CD4-positive, alpha-beta T cell (primary cell): ENCODE data around the gene NUDT21. TPM values are rescaled to one million over a fixed set of nuclear protein-coding genes. Genes with fewer than 3 reads are reported as not detected.

ENCODE experiments used
- ATAC-seq: fragments of 200-7000 bp; cut with Tn5 transposase; one replicate; pipeline ENCODE4 v1.10.0; 2022; ENCODE audit warnings: mild to moderate bottlenecking; ENCODE audit not compliant: poor library complexity
- CTCF ChIA-PET: fragments of 350-600 bp; sonication (Branson Sonifier 250); formaldehyde crosslinking; loops from one replicate; lab custom pipeline; 2021; ENCODE audit warnings: antibody characterized with exemption, inconsistent platforms; lab: Charles Lee
- POLR2A ChIA-PET: fragments of 350-600 bp; sonication (Branson Sonifier 250); formaldehyde crosslinking; loops from one replicate; lab custom pipeline; 2021; ENCODE audit warnings: antibody characterized with exemption, inconsistent platforms; lab: Charles Lee
- DNase-seq, 14 experiments: peaks; one replicate each; pipeline ENCODE4 v3.0.0-alpha.2; 2013 to 2020; ENCODE audit warnings: mixed read lengths in 2 of 14
- H3K27ac ChIP-seq, 2 donors: one replicate each; pipeline versions ENCODE4 v1.5.1 to v1.7.0; 2013; ENCODE audit warnings: low read length in 2 of 2, low read depth in 1 of 2, mild to moderate bottlenecking in 1 of 2
- H3K27me3 ChIP-seq, 2 experiments: 1 replicate in 1 of 2; 2 replicates in 1 of 2; pipeline versions ENCODE4 v1.6.1 to v1.7.0; 2013; ENCODE audit warnings: low read length in 2 of 2, control low read depth in 1 of 2, mild to moderate bottlenecking in 1 of 2, moderate library complexity in 1 of 2; ENCODE audit not compliant: insufficient read depth in 2 of 2, control insufficient read depth in 1 of 2
- H3K36me3 ChIP-seq: one replicate; pipeline ENCODE4 v1.6.1; 2013; ENCODE audit warnings: low read length, control low read depth; ENCODE audit not compliant: insufficient read depth
- H3K4me1 ChIP-seq: one replicate; pipeline ENCODE4 v1.6.1; 2013; ENCODE audit warnings: low read length, control low read depth; ENCODE audit not compliant: insufficient read depth
- H3K4me3 ChIP-seq: one replicate; pipeline ENCODE4 v1.5.1; 2013; ENCODE audit warnings: mild to moderate bottlenecking, low read length, moderate library complexity
- H3K9me3 ChIP-seq, 2 experiments: 1 replicate in 1 of 2; 2 replicates in 1 of 2; pipeline versions ENCODE4 v1.6.1 to v1.7.0; 2013; ENCODE audit warnings: low read length in 2 of 2, mild to moderate bottlenecking in 2 of 2, control low read depth in 1 of 2, moderate library complexity in 1 of 2; ENCODE audit not compliant: control insufficient read depth in 1 of 2, insufficient read depth in 1 of 2
- H3K27ac Mint-ChIP-seq: one replicate; pipeline ENCODE4 v1.8.0; 2020; ENCODE audit warnings: mixed read lengths
- H3K27me3 Mint-ChIP-seq: one replicate; pipeline ENCODE4 v1.8.0; 2021; ENCODE audit warnings: mixed read lengths
- H3K36me3 Mint-ChIP-seq: one replicate; pipeline ENCODE4 v1.8.0; 2021; ENCODE audit warnings: low read depth, mixed read lengths
- H3K4me1 Mint-ChIP-seq: one replicate; pipeline ENCODE4 v1.8.0; 2021; ENCODE audit warnings: low read depth, mixed read lengths
- H3K4me3 Mint-ChIP-seq: one replicate; pipeline ENCODE4 v1.8.0; 2020; ENCODE audit warnings: mild to moderate bottlenecking, mixed read lengths
- H3K9me3 Mint-ChIP-seq: one replicate; pipeline ENCODE4 v1.8.0; 2020; ENCODE audit warnings: mixed read lengths
- intact Hi-C, 2 experiments: fragments of 100-400 bp; cut with DNase I in 1 of 2; cut with micrococcal nuclease in 1 of 2; formaldehyde crosslinking; loops; one replicate each; pipeline versions ENCODE4 v1.15.1 to v1.9.0; 2023 to 2025; cut with DNase I, micrococcal nuclease
- total RNA-seq, 174 experiments: library from RNA in 2 of 174; stranded (reverse) in 2 of 174; gene quantifications; one replicate each; pipeline ENCODE4 v1.2.3 and lab custom pipeline; 2021 to 2026
- TF ChIP-seq, protein P1 (sequence below): fragments of 200-600 bp; IDR thresholded peaks from one replicate; pipeline ENCODE4 v1.8.0; 2022; ENCODE audit warnings: antibody characterized with exemption, mild to moderate bottlenecking

NUDT21 gene
- total RNA-seq, 2 experiments from 2014 or later, result 89.6 to 96.6 TPM

DNA sequence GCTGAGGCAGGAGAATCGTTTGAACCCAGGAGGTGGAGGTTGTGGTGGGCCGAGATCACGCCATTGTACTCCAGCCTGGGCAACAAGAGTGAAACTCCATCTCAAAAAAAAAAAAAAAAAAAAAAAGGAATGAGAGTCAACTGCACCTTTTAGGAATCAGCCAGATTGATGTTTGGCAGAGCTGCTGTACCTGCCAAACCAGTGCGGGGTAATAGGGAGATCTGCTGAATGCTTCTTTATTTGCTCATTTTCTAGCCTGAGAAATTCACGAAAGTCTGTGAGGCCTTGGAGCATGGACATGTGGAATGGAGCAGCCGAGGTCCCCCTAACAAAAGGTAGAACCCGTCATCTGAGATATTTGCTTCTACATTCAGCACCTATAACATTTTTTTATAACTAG lies 18.6 kb upstream of the NUDT21 start:
- TF ChIP-seq, protein P1, sequence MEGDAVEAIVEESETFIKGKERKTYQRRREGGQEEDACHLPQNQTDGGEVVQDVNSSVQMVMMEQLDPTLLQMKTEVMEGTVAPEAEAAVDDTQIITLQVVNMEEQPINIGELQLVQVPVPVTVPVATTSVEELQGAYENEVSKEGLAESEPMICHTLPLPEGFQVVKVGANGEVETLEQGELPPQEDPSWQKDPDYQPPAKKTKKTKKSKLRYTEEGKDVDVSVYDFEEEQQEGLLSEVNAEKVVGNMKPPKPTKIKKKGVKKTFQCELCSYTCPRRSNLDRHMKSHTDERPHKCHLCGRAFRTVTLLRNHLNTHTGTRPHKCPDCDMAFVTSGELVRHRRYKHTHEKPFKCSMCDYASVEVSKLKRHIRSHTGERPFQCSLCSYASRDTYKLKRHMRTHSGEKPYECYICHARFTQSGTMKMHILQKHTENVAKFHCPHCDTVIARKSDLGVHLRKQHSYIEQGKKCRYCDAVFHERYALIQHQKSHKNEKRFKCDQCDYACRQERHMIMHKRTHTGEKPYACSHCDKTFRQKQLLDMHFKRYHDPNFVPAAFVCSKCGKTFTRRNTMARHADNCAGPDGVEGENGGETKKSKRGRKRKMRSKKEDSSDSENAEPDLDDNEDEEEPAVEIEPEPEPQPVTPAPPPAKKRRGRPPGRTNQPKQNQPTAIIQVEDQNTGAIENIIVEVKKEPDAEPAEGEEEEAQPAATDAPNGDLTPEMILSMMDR, result no peak
- H3K4me3 Mint-ChIP-seq, result no peak overlapping the region
- H3K36me3 Mint-ChIP-seq, result peaks cover 94% of the 10 kb centered on the region
- intact Hi-C loops, result no loop called here
- Histone ChIP-seq H3K4me1 (no peaks in the 10 kb centered on the region), H3K27me3 (no peaks in the 10 kb centered on the region), H3K9me3 (no peaks in the 10 kb centered on the region), H3K36me3 (peaks cover 88% of the 10 kb centered on the region), H3K4me3 (no peak overlapping the region), H3K27ac (no peak overlapping the region)
- CTCF ChIA-PET, result no interaction called here
- POLR2A ChIA-PET, result interaction anchor here (0.9 kb wide), 1 partner anchor 9 kb away, joined by 3 read pairs; no protein-coding TSS in a partner anchor
- ATAC-seq, result no peak
- no peaks in the 10 kb centered on the region for H3K9me3 Mint-ChIP-seq
- H3K27ac Mint-ChIP-seq, result no peak overlapping the region
- H3K4me1 Mint-ChIP-seq, result no peaks in the 10 kb centered on the region
- DNase-seq, result no peak
- H3K27me3 Mint-ChIP-seq, result no peaks in the 10 kb centered on the region

DNA sequence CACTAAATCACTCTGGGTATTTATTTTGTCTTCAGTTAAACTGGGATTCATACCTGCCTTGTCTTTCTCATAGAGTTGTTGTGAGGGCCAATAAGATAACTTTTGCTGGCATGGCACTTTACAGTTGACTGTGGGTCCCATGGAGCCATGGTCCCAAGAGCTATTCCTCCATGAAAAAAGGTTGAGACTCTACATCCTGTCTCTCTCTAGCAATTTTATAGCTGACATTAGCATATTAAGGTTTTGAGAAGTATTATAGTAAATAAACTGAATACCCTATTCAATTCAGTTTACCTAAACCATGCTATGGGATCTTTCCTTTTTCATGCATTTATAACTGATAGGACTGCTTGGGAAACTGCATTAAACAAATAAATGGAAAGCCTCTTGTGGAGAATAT lies 17.7 kb upstream of the NUDT21 start:
- no peak overlapping the region for H3K4me3 ChIP-seq
- Mint-ChIP-seq H3K4me1 (no peaks in the 10 kb centered on the region), H3K9me3 (no peaks in the 10 kb centered on the region), H3K36me3 (peaks cover 98% of the 10 kb centered on the region), H3K27ac (no peak overlapping the region), H3K4me3 (no peak overlapping the region), H3K27me3 (no peaks in the 10 kb centered on the region)
- intact Hi-C loops, result no loop called here
- H3K27me3 ChIP-seq, result no peaks in the 10 kb centered on the region
- CTCF ChIA-PET, result no interaction called here
- no peaks in the 10 kb centered on the region for H3K9me3 ChIP-seq
- POLR2A ChIA-PET, result no interaction called here
- DNase-seq (no peak), ATAC-seq (no peak)
- no peak overlapping the region for H3K27ac ChIP-seq
- peaks cover 88% of the 10 kb centered on the region for H3K36me3 ChIP-seq
- TF ChIP-seq, protein P1, result no peak
- no peaks in the 10 kb centered on the region for H3K4me1 ChIP-seq

GRCh38 chr16:56466344-56466743 lies 15.2 kb upstream of the NUDT21 start:
- no peak overlapping the region for H3K27ac ChIP-seq
- Mint-ChIP-seq H3K9me3 (no peaks in the 10 kb centered on the region), H3K4me3 (no peak overlapping the region), H3K4me1 (no peaks in the 10 kb centered on the region), H3K36me3 (peaks cover 95% of the 10 kb centered on the region), H3K27ac (no peak overlapping the region), H3K27me3 (no peaks in the 10 kb centered on the region)
- TF ChIP-seq, protein P1, result no peak
- no peak overlapping the region for H3K4me3 ChIP-seq
- CTCF ChIA-PET, result no interaction called here
- ATAC-seq (no peak), DNase-seq (no peak)
- intact Hi-C loops, result no loop called here
- POLR2A ChIA-PET, result interaction anchor here (1.3 kb wide), 1 partner anchor 15 kb away, joined by 3 read pairs; the partner anchor contains the start of genes NUDT21 and OGFOD1
- no peaks in the 10 kb centered on the region for H3K27me3 ChIP-seq
- no peaks in the 10 kb centered on the region for H3K9me3 ChIP-seq
- peaks cover 80% of the 10 kb centered on the region for H3K36me3 ChIP-seq
- H3K4me1 ChIP-seq, result no peaks in the 10 kb centered on the region
